Mesodermal cell (in vitro differentiated cells): Measurements from ENCODE around the gene CCDC181. TPM values are rescaled to one million over a fixed set of nuclear protein-coding genes. Genes with fewer than 3 reads are reported as not detected.

ENCODE experiments used
- H3K27ac ChIP-seq: 2 replicates; pipeline ENCODE4 v1.7.0; 2013; ENCODE audit warnings: mild to moderate bottlenecking, low read depth, low read length, moderate library complexity; ENCODE audit not compliant: severe bottlenecking
- H3K36me3 ChIP-seq: 2 replicates; pipeline ENCODE4 v1.7.1; 2013; ENCODE audit warnings: mild to moderate bottlenecking, low read length, moderate library complexity; ENCODE audit not compliant: control insufficient read depth, insufficient read depth
- H3K4me1 ChIP-seq: one replicate; pipeline ENCODE4 v1.7.1; 2013; ENCODE audit warnings: mild to moderate bottlenecking, low read length; ENCODE audit not compliant: insufficient read depth, control insufficient read depth, poor library complexity, severe bottlenecking
- H3K4me3 ChIP-seq: 2 replicates; pipeline ENCODE4 v1.7.0; 2013; ENCODE audit warnings: low read length, control low read depth, mild to moderate bottlenecking; ENCODE audit not compliant: insufficient read depth, poor library complexity, severe bottlenecking; ENCODE audit errors: extremely low read depth
- H3K9me3 ChIP-seq: 2 replicates; pipeline ENCODE4 v1.7.1; 2013; ENCODE audit warnings: mild to moderate bottlenecking, low read length, moderate library complexity; ENCODE audit not compliant: control insufficient read depth
- WGBS, 2 experiments: methylation state at CpG; one replicate each; pipeline ENCODE4 v1.1.5; 2013; ENCODE audit warnings: missing lambda C conversion rate in 2 of 2; ENCODE audit not compliant: insufficient coverage in 2 of 2; 5-methylcytosine and 5-hydroxymethylcytosine counted together
- polyA plus RNA-seq, 2 experiments: library from polyadenylated mRNA; stranded (reverse); fragments of 50-300 nt; gene quantifications; one replicate each; pipeline ENCODE4 v1.2.3, GENCODE V29; 2013

Gene CCDC181
- 2.2 TPM for polyA plus RNA-seq (2013, experiment 1 of 2)
- 2.8 TPM for polyA plus RNA-seq (2013, experiment 2 of 2)

DNA sequence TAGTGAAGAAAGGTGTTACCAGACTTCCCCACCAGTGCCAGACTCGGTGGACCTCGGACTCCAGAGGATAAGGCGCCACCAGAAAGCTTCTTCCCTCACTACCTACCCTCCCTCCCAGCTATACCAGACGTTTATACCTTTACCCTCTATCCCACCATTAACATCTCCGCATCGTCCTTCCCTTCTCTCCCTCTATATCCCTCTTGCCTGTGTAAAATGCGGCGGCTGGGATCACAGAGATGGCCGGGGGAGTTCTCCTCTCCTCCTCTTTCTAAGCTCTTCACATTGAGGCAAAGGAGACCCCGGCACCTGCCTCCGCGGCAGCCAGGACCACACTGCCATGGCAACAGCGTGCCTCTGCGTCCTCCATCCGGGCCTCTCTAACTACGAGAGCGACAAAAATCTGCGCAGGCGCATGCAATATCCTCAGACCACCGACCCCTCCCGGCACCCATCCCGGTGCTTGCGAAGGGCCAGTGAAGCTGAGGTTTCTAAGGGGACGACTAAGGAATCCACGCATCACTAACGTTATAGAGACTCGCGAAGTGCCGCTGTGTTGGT, at the start of gene CCDC181:
TSS of gene CCDC181 (minus strand) at position 394 of the 561 bp plus-strand sequence. CDS start 2,547 bp downstream, outside the sequence.
- no peaks in the 10 kb centered on the region for H3K9me3 ChIP-seq
- H3K4me1 ChIP-seq = no peaks in the 10 kb centered on the region
- no peaks in the 10 kb centered on the region for H3K36me3 ChIP-seq
- H3K27ac ChIP-seq = no peak within 1 kb of the TSS
- WGBS, 2 experiments = 1 to 3% methylated on average over 14 to 20 of the region's 29 CpGs
- H3K4me3 ChIP-seq = peak within 1 kb of the TSS; percentile 45

DNA sequence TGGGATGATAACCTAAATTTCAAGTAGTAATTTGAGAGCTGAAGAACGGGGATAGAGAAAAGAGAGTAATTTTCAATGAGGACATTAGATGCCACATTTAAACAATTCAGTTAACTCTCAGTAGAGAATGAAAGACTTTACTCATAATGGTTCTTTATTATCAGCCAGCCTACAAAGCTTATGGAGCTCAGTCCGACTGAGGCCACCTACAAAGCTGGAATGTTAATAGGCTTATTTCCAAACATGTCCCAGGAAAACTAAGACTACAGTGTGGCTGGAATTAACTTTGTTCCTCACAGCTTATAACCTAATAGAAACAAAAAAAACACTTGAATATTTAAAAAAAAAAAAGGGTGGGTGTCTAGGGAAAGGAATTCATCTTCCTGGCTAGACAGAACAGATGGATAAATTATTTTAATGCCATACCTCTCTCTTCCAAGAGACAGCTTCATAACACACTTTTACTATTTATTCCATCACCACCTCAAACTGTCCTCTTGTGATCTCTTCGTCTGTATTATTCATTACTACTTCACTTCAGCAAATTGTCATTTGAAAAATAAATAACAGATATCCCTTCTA, 48.6 kb upstream of the CCDC181 start:
- Histone ChIP-seq H3K4me3 (no peak overlapping the region), H3K27ac (no peak overlapping the region), H3K9me3 (no peaks in the 10 kb centered on the region), H3K36me3 (peaks cover 12% of the 10 kb centered on the region), H3K4me1 (no peaks in the 10 kb centered on the region)
- WGBS, 2 experiments = 80 to 86% methylated on average over 1 to 2 of the region's 3 CpGs

DNA sequence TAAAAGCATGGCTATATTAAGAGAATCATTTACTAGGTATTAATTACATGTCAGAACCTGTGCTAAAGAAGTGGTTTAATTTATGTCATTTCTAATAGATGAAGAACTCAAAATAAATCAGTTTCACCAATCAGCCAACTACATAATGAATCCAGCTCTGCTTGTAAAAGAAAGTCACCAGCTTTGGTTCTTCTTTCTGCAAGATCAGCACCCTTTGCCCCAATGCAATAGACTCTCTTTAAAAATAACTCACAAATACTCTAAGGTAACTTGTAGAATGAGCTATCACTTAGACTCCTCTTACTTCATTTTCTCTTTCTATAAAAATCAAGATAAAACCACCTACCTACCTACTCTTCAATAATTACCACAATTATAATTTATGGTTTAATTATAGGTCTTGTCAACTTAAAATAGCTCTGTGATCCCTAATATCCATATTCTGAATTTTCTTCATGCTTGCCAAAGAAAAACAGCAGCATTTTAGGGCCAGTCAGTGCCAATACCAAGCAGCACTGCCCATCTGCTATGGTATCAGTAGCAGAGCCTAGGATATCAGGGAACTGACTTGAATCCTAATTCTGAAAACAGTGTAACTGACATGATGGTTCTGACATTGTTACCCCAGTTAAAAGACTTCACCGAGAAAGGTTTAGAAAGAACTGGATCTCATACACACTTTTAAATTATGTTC, 47.2 kb upstream of the CCDC181 start:
- Histone ChIP-seq H3K9me3 (no peaks in the 10 kb centered on the region), H3K27ac (no peak overlapping the region), H3K4me3 (no peak overlapping the region), H3K36me3 (peaks cover 15% of the 10 kb centered on the region), H3K4me1 (no peaks in the 10 kb centered on the region)
- no CpG with 5 or more reads among the region's 1 CpG for WGBS, 2 experiments

DNA sequence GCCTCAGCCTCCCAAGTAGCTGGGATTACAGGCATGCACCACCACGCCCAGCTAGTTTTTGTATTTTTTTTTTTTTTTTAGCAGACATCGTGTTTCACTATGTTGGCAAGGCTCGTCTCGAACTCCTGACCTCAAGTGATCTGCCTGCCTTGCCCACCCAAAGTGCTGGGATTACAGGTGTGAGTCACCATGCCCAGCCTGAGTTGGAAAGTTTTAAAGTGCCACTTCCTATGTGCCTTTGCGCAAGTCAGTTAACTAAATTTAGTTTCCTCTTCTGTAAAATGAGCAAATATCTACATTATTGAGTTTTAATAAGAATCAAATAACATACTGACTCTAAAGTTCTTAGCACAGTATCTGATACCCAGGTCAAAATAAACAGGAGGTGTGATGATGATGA, 46.1 kb upstream of the CCDC181 start:
- 77 to 90% methylated on average over 3 to 4 of the region's 5 CpGs for WGBS, 2 experiments
- Histone ChIP-seq H3K36me3 (peaks cover 18% of the 10 kb centered on the region), H3K9me3 (no peaks in the 10 kb centered on the region), H3K4me3 (no peak overlapping the region), H3K4me1 (no peaks in the 10 kb centered on the region), H3K27ac (no peak overlapping the region)

DNA sequence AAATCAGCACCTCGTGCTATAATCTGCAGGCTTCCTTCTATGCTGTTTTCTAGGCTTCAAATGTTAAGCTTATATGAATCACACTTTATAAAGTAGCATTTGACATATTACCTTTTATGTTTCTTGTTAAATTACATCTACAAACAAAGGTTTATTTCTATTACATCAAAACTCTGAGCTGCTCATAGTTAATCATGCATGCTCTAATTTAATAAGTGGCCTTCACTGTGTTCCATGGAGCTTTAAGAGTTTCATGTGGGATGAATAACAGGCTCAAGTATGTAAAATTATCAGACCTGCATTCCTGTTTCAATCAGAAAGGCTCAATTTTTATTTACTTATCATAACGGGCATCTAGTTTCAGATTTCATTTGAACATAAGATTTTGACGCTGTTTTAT, 45.5 kb upstream of the CCDC181 start:
- WGBS, 2 experiments = no CpG with 5 or more reads among the region's 3 CpGs
- H3K36me3 ChIP-seq = peaks cover 18% of the 10 kb centered on the region
- no peak overlapping the region for H3K27ac ChIP-seq
- no peaks in the 10 kb centered on the region for H3K9me3 ChIP-seq
- no peak overlapping the region for H3K4me3 ChIP-seq
- no peaks in the 10 kb centered on the region for H3K4me1 ChIP-seq

DNA sequence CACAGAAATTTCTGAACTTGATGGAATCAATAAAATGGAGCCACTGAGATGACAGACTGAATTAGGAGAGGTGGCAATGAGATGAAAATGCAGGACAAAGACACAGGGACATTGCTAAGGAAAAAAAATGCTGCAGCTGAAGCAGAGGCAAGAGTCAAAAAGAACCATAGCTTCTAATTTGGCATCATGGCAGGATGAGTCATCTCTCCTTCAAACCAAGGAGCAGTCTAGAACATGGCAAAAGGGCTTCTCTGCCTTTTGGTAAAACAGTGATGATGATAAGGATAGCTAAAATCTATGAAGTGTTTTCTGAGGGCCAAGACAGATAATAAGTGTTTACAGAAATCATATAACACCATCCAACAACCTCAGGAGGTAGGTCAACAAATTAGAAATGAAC, 41.7 kb upstream of the CCDC181 start:
- Histone ChIP-seq H3K27ac (no peak overlapping the region), H3K9me3 (no peaks in the 10 kb centered on the region), H3K36me3 (peaks cover 15% of the 10 kb centered on the region), H3K4me3 (no peak overlapping the region), H3K4me1 (no peaks in the 10 kb centered on the region)

DNA sequence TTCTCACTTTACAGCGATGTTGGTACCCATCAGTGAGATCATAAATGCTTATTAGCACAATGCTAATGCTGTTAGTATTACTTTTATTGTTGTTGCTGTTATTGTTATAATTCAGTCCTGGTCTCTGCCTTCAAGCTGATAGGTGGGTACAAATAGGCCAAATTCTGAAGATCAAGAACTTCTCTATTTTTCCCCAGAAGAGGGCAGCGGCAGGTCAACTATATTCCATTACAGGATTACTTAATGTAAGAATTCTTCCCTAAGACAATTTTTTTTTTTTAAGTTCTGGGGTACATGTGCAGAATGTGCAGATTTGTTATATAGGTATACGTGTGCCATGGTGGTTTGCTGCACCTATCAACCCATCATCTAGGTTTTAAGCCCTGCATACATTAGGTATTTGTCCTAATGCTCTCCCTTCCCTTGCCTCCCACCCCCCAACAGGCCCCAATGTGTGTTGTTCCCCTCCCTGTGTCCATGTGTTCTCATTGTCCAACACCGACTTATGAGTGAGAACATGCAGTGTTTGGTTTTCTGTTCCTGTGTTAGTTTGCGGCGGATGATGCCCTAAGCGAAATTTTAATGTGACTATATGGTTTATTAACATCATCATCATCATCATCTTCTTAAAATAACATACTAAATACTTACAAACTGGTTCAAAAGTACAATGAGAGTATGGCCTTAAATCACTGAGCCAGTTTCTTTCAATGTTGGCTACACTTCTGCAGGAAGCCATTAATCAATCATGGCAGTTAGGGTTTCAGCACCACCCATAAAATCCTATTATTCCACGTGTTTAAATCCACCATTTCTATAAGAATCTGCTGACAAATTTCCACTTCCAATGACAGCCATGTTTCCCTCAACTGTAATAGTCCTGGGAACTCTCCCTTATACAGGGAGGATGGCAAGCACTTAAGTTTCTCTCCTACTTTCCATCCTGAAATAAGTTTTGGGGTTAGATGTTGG, 39.3 kb upstream of the CCDC181 start:
- H3K9me3 ChIP-seq = no peaks in the 10 kb centered on the region
- H3K36me3 ChIP-seq = peaks cover 15% of the 10 kb centered on the region
- 83 to 89% methylated on average over 1 to 3 of the region's 8 CpGs for WGBS, 2 experiments
- no peaks in the 10 kb centered on the region for H3K4me1 ChIP-seq
- no peak overlapping the region for H3K27ac ChIP-seq
- no peak overlapping the region for H3K4me3 ChIP-seq

DNA sequence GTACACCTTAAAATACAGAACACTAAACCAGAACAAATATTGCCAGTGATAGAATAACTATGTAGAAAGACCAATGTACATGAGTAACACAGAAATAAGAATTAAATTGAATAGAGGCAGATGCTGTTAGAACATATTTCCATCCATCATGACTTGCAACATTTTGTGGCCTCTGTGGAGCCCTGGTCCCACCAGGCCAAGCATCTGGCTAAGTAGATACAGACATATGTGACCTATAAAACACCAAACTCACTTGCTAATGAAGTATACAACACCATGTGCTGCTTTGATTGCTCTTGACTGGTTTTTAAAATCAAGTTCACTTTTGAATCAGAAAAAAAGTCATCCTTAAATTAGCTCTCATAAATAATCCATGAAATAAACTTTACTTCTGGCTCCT, 38.0 kb upstream of the CCDC181 start:
- H3K4me3 ChIP-seq = no peak overlapping the region
- H3K4me1 ChIP-seq = no peaks in the 10 kb centered on the region
- H3K36me3 ChIP-seq = peaks cover 15% of the 10 kb centered on the region
- no peaks in the 10 kb centered on the region for H3K9me3 ChIP-seq
- no peak overlapping the region for H3K27ac ChIP-seq

DNA sequence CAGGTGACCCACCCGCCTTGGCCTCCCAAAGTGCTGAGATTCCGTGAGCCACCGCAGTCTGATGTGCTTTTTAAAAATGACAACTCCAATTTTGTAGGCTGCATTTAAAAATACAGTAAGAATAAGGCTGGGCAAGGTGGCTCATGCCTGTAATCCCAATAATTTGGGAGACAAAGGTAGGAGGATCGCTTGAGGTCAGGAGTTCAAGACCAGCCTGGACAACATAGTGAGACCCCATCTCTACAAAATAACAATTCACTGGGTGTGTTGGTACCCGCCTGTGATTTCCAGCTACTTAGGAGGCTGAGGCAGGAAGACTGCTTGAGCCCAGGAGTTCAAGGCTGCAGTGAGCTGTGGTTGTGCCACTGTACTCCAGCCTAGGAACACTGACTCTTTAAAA, 35.1 kb upstream of the CCDC181 start:
- Histone ChIP-seq H3K9me3 (no peaks in the 10 kb centered on the region), H3K27ac (no peak overlapping the region), H3K36me3 (peaks cover 9% of the 10 kb centered on the region), H3K4me3 (no peak overlapping the region), H3K4me1 (no peaks in the 10 kb centered on the region)
- WGBS, 2 experiments = 87 to 95% methylated on average over 3 to 4 of the region's 5 CpGs

DNA sequence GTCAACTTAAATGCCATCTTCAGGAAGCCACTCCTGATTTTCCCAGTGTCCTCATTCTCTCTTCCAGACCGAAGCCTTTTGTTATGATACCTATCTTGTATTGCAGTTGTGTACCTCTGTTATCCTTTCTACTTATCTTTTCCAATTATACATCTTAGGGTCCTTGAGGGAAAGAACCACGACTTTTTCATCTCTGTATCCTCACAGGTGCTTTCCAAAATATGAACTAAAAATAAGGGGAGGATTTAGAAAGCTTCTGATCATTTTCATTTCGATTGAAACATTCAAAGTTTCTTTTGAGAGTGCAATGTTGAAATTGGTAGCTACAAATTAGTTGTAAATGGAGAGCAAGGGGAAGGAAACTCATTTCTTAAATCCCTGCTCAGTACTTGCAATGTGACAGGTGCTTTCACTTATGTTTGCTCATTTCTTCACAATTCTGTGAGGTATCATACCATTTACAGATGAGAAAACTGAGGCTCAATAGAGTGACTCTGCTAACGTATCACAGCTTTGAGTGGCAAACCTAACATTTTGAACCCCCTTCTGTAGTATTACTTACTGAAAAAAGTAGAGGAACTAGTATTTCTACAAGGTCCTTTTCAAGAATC, 34.2 kb upstream of the CCDC181 start:
- Histone ChIP-seq H3K36me3 (peaks cover 9% of the 10 kb centered on the region), H3K27ac (no peak overlapping the region), H3K9me3 (no peaks in the 10 kb centered on the region), H3K4me1 (no peaks in the 10 kb centered on the region), H3K4me3 (no peak overlapping the region)
- WGBS, 2 experiments = 100% methylated on average over 1 to 2 of the region's 4 CpGs
